Measurements from ENCODE around the gene PPP1R12C.
"Not testable (repeated sequence)": the region's sequence is repeated elsewhere in the genome, so short reads cannot be mapped to it uniquely, and the experiment has no call there.

The PPP1R12C gene

GRCh38 chr19:55116859-55117662 lies at the start of gene PPP1R12C:
Gene PPP1R12C (minus strand): TSS chr19:55117637. CDS start chr19:55117543, 94 bp downstream.
- no peak for DNase-seq (ENCODE audit: low spot score)

- peak; percentile 75 for DNase-seq (ENCODE audit: low spot score)
Observed at GRCh38 chr19:55166530-55167268, 49.3 kb upstream of the PPP1R12C start, which contains the start of gene DNAAF3. Gene DNAAF3 (minus strand): TSS chr19:55166613. CDS start chr19:55166413, 200 bp downstream.

GRCh38 chr19:55165952-55166529 lies 48.6 kb upstream of the PPP1R12C start:
- DNase-seq (ENCODE audit: low spot score) = peak; percentile 46

GRCh38 chr19:55161571-55162322 lies 44.3 kb upstream of the PPP1R12C start:
- DNase-seq (ENCODE audit: low spot score) = no peak

- DNase-seq (ENCODE audit: low spot score) = no peak
Observed at GRCh38 chr19:55160986-55161365, 43.5 kb upstream of the PPP1R12C start.

GRCh38 chr19:55160128-55160985 lies 42.9 kb upstream of the PPP1R12C start:
- peak; percentile 84 for DNase-seq (ENCODE audit: low spot score)

- no peak for DNase-seq (ENCODE audit: low spot score)
Observed at GRCh38 chr19:55158848-55159749, 41.7 kb upstream of the PPP1R12C start.

GRCh38 chr19:55158423-55158822 lies 41.0 kb upstream of the PPP1R12C start:
- DNase-seq (ENCODE audit: low spot score) = no peak

GRCh38 chr19:55157064-55157908 lies 39.8 kb upstream of the PPP1R12C start, which contains the start of gene TNNI3:
Gene TNNI3 (minus strand): TSS chr19:55157732. CDS start chr19:55157589, 143 bp downstream.
- DNase-seq (ENCODE audit: low spot score) = no peak

- peak; percentile 6 for DNase-seq (ENCODE audit: low spot score)
Observed at GRCh38 chr19:55156202-55157063, 39.0 kb upstream of the PPP1R12C start.

GRCh38 chr19:55155784-55156183 lies 38.3 kb upstream of the PPP1R12C start:
- not testable (repeated sequence) for DNase-seq (ENCODE audit: low spot score)

- DNase-seq (ENCODE audit: low spot score) = no peak
Observed at GRCh38 chr19:55153652-55154264, 36.3 kb upstream of the PPP1R12C start.

- no peak for DNase-seq (ENCODE audit: low spot score)
Observed at GRCh38 chr19:55152017-55152416, 34.6 kb upstream of the PPP1R12C start.

- no peak for DNase-seq (ENCODE audit: low spot score)
Observed at GRCh38 chr19:55149078-55150003, 31.9 kb upstream of the PPP1R12C start, which contains the start of gene TNNT1. Gene TNNT1 (minus strand): TSS chr19:55149206. CDS start chr19:55147157, 2,049 bp downstream.

GRCh38 chr19:55147545-55148251 lies 30.3 kb upstream of the PPP1R12C start:
- no peak for DNase-seq (ENCODE audit: low spot score)
